GM06990 (cell line): ENCODE data around the gene GPR4.
A peak's percentile ranks its signal among the peaks of the same experiment; 100 is the strongest.

Experiments
- DNase-seq: peaks from one replicate; pipeline ENCODE4 v3.0.0-alpha.2; 2011; ENCODE audit not compliant: insufficient read length; ENCODE audit errors: extremely low read depth
- H3K27me3 ChIP-seq: replicated peaks from 2 replicates; pipeline ENCODE4 v1.6.0; 2011; ENCODE audit warnings: low read length; ENCODE audit not compliant: control insufficient read depth, insufficient read depth
- H3K36me3 ChIP-seq: 2 replicates; pipeline ENCODE4 v1.5.1; 2011; ENCODE audit warnings: low read length; ENCODE audit not compliant: control insufficient read depth, insufficient read depth
- H3K4me3 ChIP-seq: replicated peaks from 2 replicates; pipeline ENCODE4 v1.5.1; 2011; ENCODE audit warnings: low read depth, mild to moderate bottlenecking, control low read depth, low read length
- CTCF ChIP-seq: IDR thresholded peaks from 2 replicates; pipeline ENCODE4 v1.5.1; 2011; ENCODE audit warnings: low read length, control low read depth, mild to moderate bottlenecking, inconsistent platforms; ENCODE audit not compliant: insufficient read depth, poor library complexity, severe bottlenecking

Gene GPR4

DNA sequence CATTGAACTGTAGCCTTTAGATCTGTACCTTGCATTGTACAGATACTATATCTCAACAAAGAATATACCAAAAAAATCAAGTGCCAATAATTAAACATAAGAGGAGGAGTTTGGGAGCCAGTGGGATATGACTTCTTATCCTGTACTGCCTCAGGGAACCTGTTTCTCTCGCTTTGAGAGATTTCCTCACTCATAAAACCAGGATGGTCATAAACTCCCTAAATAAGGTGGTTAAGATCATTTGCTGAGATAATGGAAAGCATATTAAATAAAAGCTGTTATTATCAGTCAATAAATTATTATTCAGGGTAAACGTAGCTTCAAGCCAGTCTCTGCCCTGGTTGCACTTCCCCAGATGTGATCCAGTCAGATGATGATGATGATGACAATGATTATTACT is 34.4 kb downstream of the GPR4 start:
- no peak for DNase-seq
- TF ChIP-seq CTCF, result no peak
- no peaks in the 10 kb centered on the region for H3K27me3 ChIP-seq
- no peaks in the 10 kb centered on the region; the same call in 1 of the 2 replicates for H3K36me3 ChIP-seq
- no peak overlapping the region for H3K4me3 ChIP-seq

- no peak for DNase-seq
- H3K4me3 ChIP-seq, result no peak overlapping the region
- no peaks in the 10 kb centered on the region; the same call in 1 of the 2 replicates for H3K36me3 ChIP-seq
- TF ChIP-seq CTCF, result no peak
- H3K27me3 ChIP-seq, result no peaks in the 10 kb centered on the region
These were observed 37.8 kb downstream of the GPR4 start for GRCh38 chr19:45564131-45564780.

GRCh38 chr19:45560686-45561085 is 41.3 kb downstream of the GPR4 start:
- peaks cover 3% of the 10 kb centered on the region for H3K36me3 ChIP-seq
- DNase-seq, result no peak
- no peak overlapping the region for H3K4me3 ChIP-seq
- no peaks in the 10 kb centered on the region for H3K27me3 ChIP-seq
- no peak for TF ChIP-seq CTCF

DNA sequence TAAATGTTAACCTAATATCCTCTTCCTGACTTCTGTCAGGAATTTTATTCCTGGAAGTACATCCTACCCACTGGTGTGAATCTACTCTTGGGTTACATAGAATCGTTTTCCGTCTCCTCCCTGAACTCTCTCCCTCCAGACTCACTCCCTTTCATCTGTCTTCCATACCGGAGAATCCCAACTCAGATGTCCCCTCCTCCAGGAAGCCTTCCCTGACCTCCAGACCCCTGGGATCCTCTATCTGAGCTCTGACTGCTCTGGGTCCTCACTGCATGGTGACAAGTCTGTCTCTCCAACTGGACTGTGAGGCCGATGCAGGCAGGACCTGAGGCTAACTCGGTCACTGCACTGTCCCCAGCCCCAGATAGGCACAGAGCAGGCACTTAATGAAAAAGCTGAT is 42.0 kb downstream of the GPR4 start:
- Histone ChIP-seq H3K4me3 (no peak overlapping the region), H3K27me3 (no peaks in the 10 kb centered on the region), H3K36me3 (peaks cover 3% of the 10 kb centered on the region)
- no peak for DNase-seq
- no peak for TF ChIP-seq CTCF

DNA sequence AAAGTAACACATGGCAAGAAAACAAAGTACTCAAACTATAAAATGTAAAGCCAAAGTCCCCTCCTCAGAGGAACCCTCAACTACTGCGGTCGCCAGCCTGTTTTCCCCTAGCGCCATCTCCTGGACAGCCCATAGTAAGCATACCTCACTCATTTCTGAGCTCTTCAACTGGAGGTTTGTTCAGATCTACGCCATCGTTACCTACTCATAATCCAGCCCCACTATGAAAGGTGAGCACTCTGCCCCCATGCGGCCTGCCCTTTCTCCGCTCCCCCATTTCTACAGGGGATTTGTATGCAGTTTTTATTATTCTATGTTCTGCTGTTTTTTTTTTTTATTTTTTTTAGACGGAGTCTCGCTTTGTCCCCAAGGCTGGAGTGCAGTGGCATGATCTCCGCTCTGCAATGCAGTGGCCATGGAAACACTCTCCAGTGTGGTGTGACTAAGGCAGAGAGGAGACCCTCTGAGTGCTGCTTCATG is 43.6 kb downstream of the GPR4 start:
- DNase-seq, result peak; percentile 39
- peaks cover 5% of the 10 kb centered on the region for H3K36me3 ChIP-seq
- peak; percentile 72 for TF ChIP-seq CTCF
- no peaks in the 10 kb centered on the region for H3K27me3 ChIP-seq
- no peak overlapping the region for H3K4me3 ChIP-seq

DNA sequence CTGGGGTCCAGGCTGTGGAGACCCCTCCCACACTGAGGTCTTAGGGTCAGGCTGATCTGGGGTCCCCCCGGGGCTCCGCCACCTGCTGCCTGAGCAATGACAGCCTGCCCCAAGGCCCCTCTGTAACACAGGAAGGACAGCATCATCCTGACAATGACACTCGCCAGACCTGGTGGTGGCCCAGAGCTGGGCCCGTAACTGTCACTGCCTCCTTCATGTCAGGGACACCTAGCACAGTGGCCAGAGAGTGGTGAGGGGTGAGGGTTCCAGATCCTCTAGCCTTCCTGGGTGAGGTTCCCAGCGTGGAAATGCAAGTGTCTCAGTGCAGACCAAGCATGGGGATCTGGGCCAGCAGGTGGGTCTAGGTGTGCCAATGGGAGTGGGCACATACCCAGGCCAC is 45.2 kb downstream of the GPR4 start:
- H3K36me3 ChIP-seq, result peaks cover 10% of the 10 kb centered on the region
- no peak overlapping the region for H3K4me3 ChIP-seq
- DNase-seq, result no peak
- H3K27me3 ChIP-seq, result no peaks in the 10 kb centered on the region
- no peak for TF ChIP-seq CTCF
